GM20000 (cell line): ENCODE results near the gene ARHGEF26.

Experiments
- DNase-seq: peaks from one replicate; pipeline ENCODE4 v3.0.0; 2012; ENCODE audit warnings: low spot score
- TF ChIP-seq, protein P1 (sequence below): IDR thresholded peaks from 2 replicates; pipeline ENCODE4 v1.5.1; 2012; ENCODE audit warnings: mild to moderate bottlenecking, control low read depth; ENCODE audit errors: extremely low read depth, missing control alignments

The ARHGEF26 gene

DNA sequence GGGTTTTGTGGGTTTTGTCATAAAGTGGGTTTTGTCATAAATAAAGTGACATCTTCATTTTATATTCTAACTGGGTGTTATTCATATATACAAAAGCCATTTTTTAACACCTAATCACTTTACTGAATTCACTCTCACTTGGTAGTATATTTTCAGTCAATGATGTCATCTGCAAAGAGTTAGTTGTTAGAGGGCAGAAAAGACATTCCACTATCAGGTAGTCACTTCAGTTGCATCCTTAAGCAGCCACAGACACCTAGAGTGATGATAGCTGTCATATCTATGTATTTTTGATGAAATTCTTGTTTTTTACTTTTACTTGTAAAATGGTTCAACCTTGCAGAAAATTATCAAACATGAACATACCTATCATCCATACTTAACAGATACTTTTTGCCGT, 114.1 kb downstream of the ARHGEF26 start:
- TF ChIP-seq, protein P1, sequence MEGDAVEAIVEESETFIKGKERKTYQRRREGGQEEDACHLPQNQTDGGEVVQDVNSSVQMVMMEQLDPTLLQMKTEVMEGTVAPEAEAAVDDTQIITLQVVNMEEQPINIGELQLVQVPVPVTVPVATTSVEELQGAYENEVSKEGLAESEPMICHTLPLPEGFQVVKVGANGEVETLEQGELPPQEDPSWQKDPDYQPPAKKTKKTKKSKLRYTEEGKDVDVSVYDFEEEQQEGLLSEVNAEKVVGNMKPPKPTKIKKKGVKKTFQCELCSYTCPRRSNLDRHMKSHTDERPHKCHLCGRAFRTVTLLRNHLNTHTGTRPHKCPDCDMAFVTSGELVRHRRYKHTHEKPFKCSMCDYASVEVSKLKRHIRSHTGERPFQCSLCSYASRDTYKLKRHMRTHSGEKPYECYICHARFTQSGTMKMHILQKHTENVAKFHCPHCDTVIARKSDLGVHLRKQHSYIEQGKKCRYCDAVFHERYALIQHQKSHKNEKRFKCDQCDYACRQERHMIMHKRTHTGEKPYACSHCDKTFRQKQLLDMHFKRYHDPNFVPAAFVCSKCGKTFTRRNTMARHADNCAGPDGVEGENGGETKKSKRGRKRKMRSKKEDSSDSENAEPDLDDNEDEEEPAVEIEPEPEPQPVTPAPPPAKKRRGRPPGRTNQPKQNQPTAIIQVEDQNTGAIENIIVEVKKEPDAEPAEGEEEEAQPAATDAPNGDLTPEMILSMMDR = no peak
- no peak for DNase-seq

DNA sequence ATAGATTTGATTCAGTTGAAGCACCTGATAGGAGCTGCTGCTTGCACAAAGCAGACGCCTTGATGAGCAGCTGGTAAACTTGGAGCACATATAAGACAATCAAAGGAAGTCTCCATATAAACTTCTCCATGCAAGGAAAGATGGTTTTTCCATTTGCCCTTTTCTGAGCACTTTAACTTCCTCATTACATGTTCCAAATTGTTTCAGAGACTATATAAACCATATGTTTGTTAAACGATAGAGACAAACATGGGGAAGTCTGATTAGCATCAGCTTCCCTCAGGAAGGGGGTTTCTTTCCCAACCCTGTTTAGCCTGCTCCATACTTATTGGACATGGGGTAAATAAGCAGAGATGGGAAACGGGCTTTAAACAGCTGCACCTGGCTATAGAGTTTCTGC, 115.1 kb downstream of the ARHGEF26 start:
- no peak for DNase-seq
- TF ChIP-seq, protein P1 = no peak

DNA sequence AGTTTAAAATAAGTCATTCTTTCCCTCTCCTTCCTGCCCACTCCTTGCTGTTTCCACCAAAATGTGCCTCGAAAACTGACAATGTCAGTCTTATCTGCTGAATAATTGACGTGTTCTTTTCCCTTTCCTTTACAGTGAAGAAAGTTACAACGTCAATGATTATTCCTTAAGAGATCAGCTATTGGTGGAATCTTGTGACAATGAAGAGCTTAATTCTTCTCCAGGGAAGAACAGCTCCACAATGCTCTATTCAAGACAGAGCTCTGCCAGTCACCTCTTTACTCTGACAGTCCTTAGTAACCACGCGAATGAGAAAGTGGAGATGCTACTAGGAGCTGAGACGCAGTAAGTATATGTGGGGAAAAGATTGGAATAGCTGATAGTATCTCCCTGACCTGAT, 119.0 kb downstream of the ARHGEF26 start:
- TF ChIP-seq, protein P1 = no peak

DNA sequence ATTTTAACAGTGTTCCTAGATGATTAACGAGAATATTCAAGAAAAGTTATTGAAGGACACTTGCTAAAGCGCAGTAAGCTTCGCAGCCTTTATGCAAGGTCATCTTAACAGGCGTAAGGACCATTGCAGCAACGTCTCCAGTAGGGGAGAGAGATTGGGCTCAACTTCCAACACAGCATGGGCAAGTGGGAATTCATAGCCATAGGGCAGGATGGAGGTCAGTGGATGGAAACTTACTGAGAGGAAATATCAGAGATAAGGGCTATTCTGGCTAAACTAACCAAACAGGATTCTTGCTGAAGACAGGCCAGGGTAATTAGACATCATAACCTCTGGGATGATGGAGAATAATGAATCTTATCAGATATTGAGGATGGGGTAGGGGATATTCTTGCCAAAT, 120.3 kb downstream of the ARHGEF26 start:
- TF ChIP-seq, protein P1 = no peak
- no peak for DNase-seq

More for the DNA sequence above, 119.0 kb downstream of the ARHGEF26 start:
- DNase-seq = no peak

DNA sequence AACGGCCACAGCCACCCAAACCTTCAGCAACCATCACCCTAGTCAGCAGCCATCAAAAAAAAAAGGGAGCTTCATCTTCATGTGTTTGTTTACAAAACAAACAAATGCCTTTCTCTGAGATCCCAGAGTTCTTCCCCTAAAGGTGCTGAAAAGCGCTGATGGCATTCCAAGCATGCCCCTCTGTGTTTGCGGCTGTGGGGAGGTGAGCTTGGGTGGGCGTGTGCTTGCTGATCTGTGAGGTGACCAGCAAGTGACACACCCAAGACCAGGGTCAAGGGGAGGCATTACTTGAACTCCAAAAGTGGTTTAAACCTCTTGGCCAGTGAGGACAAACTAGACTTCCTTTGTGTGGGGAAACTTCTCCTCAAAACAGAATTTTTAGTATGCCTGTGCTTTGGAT, 121.6 kb downstream of the ARHGEF26 start:
- TF ChIP-seq, protein P1 = no peak
- DNase-seq = no peak

DNA sequence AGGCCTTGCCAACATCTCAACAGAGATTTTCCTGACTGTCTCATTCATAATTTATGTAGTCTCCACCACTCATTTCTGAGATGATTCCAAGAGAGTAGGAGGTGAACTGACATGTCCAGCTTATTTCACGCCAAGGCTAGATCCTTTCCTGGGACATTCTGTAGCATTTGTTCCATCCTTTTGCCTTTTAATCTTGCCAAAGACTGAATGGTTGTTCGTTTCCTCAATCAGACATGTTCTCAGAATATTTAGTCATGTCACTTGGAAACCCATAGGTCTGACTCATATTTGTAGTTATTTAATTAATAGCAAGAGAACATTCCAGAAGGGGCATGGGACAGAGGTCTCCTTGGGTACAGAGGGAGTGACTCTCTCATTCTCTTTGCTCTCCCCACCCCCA, 122.2 kb downstream of the ARHGEF26 start:
- TF ChIP-seq, protein P1 = no peak
- DNase-seq = no peak

DNA sequence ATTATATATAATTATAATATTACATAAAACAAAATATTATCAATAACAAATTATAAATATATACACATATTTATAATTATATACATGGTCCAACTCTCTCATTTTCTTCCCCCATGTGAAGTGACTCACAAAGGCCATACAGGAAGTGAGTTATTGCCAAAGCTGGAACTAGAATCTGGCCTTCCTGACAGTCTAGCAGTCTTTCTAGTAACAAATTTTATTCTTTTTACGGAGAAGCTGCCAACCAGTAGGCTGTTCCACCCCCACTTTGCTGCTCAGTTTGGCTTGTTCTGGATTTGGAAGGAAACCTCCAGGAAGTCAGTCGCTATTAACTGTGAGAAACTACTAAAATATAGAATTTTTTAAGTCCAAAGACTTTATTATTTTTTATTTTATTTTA, 123.5 kb downstream of the ARHGEF26 start:
- TF ChIP-seq, protein P1 = no peak
- DNase-seq = no peak
